ENCODE data around the gene SNX3.

SNX3 gene

GRCh38 chr6:108170332-108171290, 90.2 kb downstream of the SNX3 start:
- DNase-seq (ENCODE audit: low spot score): no peak

DNA sequence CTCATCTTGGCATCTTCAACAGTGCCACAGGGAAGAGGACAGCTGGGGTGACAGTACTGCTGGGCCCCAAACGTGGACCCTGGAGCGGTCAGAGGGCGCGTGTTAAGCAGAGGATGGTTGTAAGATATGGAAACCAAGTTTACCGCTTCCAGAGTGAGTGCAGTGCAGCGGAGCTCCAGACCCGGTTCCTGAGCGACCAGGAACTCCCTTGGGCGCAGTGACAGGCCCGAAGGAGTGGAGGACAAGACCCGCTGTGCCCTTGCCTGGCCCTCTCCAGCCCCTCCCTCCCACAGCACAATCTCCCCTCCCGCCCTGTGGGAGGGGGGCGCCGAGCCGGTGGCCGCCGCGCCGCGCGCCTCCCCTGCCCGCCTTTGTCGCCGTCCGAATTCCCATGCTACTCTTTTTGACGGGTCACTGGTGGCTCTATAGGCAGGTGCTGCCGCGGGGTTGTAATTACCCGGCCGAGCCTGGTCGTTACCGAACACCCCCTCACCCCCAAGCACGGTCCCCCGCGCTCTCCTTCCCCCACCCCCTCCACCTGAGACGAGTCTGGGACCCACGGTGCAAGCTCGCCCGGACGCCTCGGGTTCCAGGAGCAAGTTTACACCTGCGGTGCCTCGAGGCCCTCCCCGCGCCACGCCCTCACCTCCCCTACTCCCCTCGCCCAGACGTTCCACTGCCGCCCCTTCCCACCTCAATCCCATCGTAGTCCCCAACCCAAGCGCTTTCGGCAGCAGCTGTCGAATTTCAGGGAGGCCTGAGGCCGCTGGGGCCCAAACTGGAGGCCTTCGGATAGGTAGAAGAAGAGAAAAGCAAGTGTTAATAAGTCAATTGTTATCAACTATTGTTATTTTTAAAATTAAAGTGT, 91.1 kb downstream of the SNX3 start:
- DNase-seq (ENCODE audit: low spot score): no peak

- DNase-seq (ENCODE audit: low spot score): peak; percentile 98
These were observed 92.1 kb downstream of the SNX3 start for GRCh38 chr6:108168501-108169463.

- no peak for DNase-seq (ENCODE audit: low spot score)
These were observed 92.8 kb downstream of the SNX3 start for GRCh38 chr6:108168090-108168463.

GRCh38 chr6:108167449-108168089, 93.3 kb downstream of the SNX3 start:
- no peak for DNase-seq (ENCODE audit: low spot score)

DNA sequence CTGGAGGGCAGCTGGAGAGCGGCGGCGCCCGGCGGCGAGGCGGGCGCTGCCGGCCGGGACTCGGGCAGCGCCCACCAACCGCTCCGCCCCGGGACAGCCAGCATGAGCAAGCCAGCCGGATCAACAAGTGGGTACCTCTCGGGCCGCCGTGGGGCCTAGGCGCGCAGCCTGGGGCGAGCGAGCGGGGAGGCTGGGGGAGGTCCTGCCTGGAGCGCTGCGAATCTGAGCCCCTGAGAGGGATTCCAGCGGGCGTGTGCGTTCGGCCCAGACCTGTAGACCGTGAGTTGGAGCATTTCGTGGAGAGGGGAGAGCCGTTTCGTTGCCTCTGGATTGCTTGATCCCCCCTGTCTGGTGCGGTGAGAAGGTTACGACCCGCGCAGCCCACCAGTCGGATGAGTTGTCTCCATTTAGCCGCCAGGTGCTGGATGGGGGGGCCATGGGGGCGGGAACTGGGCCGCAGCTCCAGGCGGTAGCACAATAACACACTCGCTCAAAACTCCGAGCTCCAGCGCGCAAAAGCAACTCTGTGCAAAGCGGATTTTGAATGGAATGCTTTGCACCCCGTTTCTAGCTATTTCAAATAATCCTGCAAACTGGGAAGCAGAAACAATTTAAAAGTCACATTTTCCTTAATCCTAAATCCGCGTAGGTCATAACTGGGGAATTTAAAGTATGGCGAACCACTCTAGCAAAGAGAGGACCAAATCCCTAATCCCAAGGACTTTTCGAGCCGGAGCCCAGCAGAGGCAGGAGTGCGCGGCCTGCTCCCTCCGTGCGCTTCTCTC, 94.0 kb downstream of the SNX3 start:
- no peak for DNase-seq (ENCODE audit: low spot score)

GRCh38 chr6:108165714-108166663, 94.9 kb downstream of the SNX3 start, which contains the start of gene NR2E1:
TSS of gene NR2E1 (plus strand) at chr6:108166022. CDS start at chr6:108166766, 744 bp downstream.
- DNase-seq (ENCODE audit: low spot score): peak; percentile 77

GRCh38 chr6:108164815-108165706, 95.8 kb downstream of the SNX3 start:
- no peak for DNase-seq (ENCODE audit: low spot score)

- DNase-seq (ENCODE audit: low spot score): no peak
These were observed 96.4 kb downstream of the SNX3 start for GRCh38 chr6:108164543-108164814.

DNA sequence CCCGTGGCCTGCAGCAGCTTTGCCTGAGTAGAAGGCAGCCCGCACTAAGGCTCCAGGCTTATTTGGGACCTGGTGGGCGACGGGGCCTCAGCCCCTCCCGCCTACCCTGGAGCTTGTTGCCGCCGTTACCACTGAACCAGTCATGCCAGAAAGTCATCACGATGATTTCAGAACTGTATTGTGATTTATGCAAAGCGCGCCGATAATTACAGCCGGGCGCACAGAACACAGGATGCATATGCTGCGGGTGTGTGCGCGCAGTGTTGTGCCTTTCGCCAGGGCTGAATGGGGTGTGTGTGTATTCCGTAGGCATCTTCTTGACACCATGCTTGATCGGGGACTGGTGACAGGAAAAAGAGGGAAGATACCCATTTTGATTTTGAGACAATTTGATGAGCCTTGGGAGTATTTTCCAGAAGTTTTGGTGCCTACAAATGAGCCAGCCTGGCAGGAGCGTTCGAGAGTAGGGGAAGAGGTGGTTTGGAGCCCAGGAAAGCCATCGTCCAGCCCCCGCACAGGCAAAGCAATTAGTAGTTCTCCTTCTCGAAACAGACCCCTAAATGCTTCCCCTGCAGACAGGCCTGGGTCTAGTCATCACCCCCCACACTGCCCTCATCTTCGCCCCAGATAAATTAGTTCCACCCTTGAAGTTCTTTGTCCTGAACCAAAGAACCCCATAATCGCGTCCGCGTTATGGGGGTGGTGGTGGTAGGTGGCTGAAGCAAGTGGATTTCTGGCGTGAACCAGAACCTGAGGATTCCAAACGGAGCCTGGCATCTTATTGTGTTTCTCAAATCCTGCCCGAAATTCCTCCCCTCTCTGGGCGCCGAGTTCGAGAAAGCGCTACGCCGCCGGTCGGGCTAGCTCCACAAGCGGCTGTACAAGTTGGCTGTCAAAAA, 96.9 kb downstream of the SNX3 start:
- DNase-seq (ENCODE audit: low spot score): no peak

DNA sequence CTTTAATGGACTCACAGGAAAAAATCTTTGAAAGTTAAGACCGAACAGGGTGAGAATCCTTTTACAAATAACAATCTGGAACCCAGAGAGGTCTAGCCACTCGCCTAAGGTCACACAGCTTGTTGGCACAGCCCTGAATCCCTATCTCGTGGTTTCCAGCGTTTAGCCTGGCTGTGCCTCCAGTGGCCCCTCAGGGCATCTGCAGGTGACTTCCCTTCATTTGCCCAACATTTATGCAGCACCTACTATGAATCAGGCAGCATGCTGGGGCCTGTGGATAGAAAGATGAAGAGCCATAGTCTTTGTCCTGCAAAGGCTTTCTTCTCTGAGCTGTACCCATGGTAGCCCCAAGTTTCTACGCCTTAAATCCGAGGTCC, 97.6 kb downstream of the SNX3 start:
- no peak for DNase-seq (ENCODE audit: low spot score)

DNA sequence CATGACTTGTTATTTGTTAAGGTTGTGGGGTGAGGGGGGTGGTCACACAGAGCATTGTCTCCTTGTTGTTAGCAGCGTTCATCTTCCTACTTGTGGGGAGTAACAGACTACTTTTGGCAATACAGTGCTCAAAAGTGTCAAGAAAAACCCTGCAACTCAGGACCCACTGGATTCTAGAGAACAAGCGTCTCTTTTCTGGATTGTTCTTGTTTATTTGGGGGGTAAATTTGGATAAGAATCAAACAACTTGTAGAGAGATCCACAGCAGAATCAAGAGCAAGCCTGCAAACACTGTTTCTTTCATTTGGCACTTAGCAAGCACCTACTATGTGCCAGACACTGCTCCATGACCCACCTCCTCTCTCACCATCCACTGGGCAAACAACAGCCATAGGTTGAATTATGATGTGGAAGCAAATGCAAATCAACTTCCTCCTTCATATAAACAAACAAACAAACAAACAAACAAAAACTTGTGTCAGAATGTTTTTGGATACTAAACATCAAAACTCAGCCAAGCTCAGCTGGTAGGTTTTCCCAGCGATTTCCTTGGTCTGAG, 99.0 kb downstream of the SNX3 start:
- no peak for DNase-seq (ENCODE audit: low spot score)

Measured in HuH-7.5 (cell line).